Stimulated activated CD8-positive, alpha-beta memory T cell treated with anti-CD3 and anti-CD28 coated beads, Interleukin-4, amount 100 ng/mL, for 24 hours (primary cell): ENCODE data around the gene FARSA.
A peak's percentile ranks its signal among the peaks of the same experiment; 100 is the strongest.
"Not testable (repeated sequence)": the region's sequence is repeated elsewhere in the genome, so short reads cannot be mapped to it uniquely, and the experiment has no call there.

Experiments
- DNase-seq: peaks from one replicate; pipeline ENCODE4 v3.0.0-alpha.2; 2020; ENCODE audit warnings: low read depth

Gene FARSA

DNA sequence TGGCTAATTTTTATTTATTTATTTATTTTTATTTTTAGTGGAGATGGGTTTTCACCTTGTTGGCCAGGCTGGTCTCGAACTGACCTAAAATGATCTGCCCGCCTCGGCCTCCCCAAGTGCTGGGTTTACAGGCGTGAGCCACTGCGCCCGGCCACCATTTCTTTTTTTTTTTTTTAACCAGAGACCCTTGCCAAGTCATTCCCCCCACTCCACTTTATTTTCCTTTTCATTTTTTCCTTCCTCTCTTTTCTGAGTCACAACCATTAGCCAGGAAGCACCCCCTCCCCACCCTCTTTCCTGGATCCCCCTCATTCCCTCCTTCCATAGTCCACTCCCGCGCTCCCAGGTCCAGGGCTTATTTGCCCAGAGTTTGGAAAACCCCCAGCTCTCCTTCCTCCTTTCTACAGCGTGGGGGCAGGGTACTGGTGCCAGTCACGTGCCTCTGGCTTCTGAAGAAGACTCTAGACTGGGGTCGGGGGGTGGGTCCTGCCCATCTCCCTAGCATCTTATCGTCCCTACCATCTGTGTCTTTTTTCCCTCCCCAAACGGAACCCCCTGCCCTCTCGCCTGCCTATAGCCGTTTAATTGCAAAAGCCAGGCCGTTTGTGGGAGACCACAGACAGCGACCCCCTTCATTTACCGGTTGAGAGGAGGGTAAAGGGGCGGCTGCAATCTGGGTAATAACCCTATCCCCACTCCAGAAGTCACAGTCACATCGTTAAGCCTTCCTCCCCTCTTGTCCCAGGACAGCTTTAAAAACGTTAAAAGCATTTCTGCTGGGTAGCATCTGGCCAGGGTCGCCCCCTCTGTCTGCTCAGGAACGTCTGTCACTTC lies 3.8 kb upstream of the FARSA start:
- DNase-seq, result no peak

DNA sequence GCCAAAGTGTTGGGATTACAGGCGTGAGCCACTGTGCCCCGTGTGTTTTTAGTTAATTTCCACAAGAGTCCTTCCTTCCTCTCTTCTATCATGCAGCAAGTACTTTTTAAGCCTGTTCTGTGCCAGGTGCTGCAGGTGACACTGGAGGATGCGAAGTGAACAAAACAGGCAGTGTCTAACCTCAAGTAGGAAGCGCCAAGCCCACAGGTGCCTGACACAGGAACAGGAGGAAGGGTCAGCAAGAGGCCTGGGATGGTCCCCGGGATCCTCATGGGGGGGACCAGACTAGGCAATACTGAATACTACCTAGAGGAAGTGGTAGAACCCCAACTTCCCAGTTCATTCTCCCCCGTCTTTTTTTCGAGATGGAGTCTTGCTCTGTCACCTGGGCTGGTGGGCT lies 3.1 kb upstream of the FARSA start:
- no peak for DNase-seq

DNA sequence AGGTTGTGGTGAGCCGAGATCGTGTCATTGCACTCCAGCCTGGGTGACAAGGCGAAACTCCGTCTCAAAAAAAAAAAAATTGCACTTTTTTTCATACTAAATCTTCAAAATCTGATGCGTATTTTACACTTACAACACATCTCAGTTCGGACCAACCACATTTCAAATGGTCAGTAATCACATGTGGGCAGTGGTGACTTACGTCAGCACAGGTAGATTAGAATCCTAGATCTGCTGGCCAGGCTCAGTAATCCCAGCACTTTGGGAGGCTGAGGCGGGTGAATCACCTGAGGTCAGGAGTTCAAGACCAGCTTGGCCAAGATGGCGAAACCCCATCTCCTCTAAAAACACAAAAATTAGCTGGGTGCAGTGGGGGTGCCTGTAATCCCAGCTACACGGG lies 1.6 kb upstream of the FARSA start:
- no peak for DNase-seq

DNA sequence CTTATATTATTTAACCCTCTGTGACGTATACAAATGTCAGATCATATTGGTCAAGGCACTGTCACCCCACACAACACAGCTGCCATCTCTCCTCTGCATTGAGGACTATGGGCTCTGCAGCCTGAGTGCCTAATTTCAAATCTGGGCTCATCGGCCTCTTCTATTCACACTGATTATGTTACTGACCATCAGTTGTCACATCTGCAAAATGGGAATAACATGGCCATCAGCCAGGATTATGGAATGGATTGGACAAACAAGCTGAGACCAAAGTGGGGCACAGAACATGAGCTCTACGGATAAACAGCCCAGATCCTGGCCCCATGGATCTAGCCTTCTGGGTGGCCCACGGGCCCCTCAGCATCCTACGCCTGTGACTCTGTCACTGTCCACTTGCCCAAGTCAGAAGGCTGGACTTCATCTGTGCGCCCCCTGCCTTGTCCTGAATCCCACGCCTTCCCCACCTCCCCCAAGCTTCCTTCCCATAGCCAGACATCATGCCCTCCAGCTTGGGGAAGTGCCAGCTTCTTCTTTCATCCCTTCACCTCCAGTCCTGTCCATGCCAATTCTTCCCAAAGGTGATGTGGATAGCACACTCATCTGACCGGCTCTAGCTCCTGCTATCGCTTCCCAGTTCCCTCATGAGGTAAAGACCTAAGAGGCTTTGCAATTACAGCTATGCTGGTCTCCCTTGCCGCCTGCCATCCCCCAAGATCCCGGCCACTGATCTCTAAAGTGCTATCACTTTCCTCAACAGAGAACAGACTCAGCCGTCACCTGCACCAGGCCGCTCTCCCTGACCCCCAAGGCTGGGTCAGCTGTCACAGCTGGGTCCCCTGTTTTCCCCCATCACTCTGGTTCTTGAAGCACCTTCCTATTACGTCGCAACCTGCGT lies 872 bp downstream of the FARSA start:
- DNase-seq, result no peak

DNA sequence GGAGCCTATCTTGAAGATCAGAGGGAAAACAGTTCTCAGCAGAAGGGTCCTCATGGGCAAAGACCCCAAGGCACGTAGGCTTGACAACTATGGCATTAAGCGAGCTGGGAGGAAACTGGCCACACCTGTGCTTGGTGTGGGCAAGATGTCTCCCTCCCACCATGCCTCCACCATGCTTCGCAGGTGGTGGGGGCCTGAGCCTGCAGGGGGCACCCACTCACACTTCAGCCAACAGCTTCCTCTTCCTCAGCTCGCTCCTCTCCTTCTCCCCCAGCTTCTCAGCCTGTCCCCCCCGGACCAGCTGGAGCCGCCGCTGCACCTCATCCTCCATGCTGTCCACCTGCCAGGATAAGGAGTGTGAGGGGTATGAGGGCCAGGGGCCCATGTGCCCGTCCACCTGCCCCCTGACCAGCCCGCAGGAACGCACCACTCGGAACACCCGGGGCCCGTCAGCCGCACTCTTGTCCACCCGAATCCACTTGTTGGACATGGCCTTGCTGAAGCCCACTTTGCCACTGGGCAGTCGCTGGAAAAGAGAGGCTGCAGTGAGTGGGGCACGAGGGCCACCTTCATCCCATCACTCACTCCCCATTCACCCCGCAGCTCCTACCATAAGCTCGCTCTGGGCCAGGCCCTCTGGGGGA lies 3.4 kb downstream of the FARSA start:
- DNase-seq, result no peak

DNA sequence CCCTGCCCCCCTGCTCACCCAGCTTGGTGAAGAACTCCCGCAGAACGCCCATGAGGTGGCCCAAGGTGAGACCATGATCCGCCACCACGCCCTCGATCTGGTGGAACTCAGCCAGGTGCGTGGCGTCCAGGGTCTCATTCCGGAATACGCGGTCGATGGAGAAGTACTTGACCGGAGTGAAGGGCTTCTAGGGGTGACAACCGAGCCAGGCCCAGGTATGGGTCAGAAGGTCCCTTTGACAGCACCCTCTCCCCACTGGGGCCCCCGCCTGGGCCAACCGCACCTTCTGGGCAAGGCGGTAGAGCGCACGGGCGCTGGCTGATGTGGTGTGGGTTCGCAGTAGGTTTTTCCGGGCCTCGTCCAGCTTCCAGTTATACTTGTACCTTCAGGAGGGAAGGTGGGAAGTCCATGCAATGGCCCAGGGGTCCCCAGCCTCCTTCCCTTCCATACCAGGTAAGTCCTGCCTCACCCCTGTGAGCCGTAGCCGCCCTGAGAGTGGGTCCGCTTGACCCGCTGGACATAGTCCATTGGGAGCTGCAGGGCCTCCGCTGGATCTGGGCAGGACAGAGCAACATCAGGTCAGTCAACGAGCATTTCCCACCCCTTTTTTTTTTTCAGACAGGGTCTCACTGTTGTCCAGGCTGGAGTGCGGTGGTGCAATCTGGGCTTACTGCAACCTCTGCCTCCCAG lies 8.7 kb downstream of the FARSA start:
- no peak for DNase-seq

DNA sequence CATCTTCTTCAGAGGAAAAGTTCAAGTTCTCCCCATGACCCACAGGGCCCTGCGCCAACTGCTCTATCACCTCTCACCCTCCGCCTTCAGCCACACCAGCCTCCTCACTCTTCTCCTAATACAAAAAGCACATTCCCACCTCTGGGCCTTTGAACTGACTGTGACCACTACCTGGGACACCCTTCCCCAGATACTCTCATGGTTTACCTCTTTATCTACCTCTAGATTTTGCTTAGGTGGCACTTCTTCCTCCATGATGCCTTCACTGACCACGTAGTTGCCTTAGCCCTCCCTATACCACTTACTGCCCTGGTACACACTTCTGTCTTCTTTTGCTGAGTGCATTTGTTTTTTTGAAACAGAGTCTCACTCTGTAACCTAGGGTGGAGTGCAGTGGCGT lies 10.6 kb downstream of the FARSA start:
- no peak for DNase-seq

DNA sequence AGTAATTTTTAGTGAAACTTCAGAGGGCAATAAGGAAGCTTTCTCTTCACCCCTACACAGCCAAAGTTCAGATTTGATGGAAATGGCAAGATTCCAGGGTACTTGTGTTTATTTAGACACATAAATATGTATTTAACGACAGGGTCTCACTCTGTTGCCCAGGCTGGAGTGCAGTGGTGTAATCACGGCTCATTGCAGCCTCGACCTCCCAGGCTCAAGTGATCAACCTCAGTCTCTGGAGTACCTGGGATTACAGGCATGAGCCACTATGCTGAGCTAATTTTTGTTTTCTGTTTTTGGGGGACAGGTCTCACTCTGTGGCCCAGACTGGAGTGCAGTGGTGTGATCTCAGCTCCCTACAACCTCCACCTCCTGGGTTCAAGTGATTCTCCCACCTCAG lies 12.5 kb downstream of the FARSA start:
- DNase-seq, result no peak

DNA sequence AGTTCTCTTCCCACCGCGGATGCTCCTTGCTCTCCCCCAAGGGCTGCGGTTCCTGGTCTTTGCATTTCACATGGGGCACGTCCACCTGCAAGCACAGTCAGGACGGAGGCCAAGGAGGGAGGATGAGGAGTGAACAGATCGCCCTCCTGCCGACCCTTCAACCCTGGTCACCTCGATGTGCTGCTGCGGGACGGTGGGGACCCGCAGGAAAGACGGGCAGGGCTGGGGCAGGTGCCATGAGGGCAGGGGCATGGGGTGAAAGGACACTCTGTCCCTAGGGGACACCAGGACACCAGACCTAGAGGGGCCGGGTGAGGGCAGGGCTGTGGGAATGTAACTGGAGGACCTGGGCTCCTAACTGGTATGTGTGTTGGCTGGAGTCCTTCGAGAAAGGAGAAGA lies 15.3 kb downstream of the FARSA start:
- DNase-seq, result no peak

DNA sequence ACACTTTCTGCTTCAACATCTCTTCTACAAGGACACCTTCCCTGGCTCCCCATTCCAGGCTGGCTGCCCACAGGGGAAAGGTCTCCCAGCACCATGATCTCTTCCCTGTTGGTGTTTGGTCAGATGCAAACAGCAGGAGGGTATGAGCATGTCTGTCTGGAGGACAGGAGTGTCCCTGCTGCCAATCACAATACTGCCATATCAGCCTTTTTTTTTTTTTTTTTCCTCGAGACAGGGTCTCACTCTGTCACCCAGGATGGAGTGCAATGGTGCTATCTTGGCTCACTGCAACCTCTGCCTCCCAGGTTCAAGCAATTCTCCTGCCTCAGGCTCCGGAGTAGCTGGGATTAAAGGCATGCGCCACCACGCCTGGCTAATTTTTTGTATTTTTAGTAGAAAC lies 17.7 kb downstream of the FARSA start:
- not testable (repeated sequence) for DNase-seq

DNA sequence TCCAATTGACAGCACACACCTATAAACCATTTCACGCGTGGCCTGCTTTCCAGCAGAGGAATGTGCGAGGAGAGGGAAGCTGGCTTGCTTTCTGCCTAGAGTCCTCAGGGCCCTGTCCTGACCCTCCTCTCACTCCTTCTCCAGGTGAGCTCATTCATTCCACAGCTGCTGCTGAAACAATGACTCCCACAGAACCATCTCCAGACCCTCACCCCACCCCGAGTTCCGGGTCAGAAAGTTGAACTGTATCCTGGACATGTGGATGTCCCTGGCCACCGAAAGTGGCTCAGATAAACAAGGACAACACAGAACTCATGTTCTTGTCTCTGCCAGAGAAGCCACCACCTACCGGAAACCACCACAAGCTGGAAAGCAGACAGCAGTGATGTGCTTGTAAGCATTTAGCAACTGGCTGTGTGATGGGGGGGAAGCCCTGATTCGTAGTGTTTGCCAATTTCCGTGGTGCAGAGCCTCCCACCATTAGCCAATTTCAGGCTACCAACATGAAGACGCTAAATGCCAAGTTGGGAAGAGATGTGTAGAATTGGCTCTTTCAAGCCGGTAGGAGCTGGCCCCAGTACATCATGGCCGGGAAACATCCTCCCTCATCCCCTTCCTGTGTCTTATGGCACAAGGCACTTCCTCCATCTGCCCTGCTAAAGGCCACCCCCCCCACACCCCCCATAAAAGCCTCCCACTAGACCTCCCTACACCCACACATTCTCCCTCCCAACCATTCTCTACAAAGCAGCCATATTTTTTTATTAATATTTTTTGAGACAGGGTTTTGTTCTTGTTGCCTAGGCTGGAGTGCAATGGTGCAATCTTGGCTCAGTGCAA lies 19.4 kb downstream of the FARSA start:
- no peak for DNase-seq

DNA sequence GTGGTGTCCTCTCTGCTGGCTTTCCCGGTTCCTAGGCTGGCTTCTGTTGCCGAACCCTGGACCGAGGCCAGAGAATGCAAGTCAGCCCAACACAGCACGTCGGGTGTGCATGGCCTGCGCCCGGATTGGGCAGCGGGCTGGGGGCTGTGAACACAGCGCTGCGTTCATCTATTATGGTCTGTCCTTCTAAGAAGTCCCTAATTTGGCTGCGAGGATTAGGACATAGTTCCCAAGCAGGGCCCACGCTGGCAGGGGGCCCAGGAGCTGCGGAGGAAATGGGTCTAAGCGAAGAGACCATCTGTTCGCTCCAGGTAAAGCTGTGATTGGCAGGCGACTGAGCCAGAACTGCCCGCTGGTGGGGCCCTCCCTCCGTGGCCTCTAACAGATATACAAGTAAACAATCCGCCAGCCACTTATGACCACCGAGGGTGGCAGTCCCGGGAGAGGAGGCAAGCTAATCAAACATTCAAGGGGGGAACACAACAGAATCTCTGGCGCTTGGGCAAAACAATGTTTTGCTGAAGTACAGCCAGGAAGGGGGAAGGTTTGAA lies 20.4 kb downstream of the FARSA start:
- DNase-seq, result no peak

DNA sequence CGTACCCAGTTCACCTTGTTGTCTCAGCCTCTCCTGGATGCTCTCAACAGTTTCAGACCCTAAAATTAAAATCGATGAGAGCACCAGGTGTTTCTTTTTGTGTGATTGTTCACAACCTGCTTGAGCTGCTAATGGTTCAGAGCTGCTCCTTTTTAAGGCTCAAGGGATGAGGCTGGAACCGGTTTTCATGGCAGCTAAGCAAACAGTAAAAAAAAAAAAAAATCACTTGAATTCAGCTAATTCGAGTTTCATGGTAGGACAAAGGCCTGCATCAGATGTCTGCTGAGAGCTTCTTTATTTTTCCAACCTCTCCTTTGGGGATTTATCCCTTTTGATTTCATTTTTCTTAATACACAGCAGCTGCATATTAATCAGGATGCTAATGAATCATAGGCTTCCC lies 20.9 kb downstream of the FARSA start:
- no peak for DNase-seq

DNA sequence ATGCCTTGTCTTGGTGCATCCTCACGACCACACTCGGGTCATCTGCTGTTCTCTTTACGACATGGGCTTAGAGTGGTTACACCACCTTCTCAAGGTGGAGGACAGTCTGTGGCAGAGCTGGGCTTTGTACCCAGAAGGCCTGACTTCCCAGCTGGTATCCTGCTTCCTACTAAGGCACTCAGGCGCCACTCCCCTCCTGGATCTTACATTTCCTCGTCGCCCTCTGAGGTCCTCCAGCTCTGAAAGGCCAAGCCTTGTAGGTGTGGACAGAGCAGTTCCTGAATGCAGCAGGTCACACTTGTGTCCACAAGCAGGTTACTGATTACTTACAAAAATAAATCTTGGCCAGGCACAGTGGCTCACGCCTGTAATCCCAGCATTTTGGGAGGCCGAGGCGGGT lies 26.3 kb downstream of the FARSA start:
- no peak for DNase-seq

DNA sequence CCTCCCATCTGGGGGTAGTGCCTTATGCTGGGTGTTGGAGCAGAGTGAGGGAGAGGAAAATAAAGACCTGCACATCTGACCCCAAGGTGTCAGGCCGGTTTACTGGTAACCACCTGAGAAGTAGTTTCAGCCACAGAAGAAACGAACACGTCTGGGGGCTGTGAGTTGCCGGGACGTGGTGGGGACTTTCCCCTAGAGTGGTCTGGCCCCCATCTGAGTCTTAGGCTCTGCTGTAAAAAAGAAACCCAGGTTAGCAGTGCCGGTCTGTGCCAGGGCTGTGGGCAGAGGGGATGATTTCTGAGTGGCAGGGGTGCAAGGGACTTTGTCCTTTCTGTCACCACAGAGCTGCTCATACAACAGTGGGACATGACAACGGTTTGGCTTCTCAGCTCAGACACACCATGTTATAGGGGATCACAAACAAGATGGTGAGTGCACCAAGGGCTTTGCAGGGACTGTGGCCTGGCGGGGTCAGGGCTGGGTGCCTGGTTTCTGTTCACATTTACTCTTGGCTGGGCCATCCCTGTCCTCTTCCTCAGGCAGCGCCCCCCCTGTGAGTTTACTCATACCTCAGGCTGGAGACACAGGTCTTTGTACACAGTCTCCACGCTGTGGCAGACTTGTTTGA lies 33.5 kb downstream of the FARSA start:
- no peak for DNase-seq

DNA sequence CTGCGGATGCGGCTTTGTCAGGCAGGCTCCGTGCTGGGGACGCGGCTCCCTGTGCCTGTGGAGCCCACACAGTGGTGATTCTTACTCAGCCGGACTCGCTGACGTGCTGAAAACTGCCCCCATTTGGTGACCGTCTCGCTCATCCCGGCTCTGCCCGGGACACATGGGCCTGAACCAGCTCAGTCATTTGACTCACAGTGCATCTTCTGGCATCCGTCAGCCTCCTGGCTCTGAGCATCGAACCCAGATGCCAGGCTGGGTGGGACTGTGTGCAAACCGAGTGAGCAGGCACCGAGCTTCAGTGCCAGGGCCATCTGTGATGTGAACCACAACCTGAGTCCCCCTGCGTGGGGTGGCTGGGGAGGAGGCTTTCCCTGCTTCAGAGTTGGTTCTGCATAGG lies 37.1 kb downstream of the FARSA start:
- DNase-seq, result no peak

DNA sequence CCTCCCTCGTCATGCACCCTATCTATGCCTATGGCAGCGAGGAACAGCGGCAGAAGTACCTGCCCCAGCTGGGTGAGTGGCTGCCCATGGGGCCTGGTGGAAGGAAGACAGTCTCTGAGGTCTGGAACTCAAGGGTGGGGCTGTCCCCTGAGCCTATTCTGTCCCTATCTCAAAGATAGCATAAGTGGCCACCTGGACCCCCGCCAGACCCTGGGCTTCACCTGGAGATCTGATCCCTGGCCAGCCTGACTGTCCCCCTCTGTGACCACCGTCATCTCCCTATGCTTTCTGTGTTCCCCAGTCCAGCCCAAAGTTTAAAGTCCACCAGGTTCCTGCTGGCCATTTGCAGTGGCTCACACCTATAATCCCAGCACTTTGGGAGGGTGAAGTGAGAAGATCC lies 39.9 kb downstream of the FARSA start:
- no peak for DNase-seq

DNA sequence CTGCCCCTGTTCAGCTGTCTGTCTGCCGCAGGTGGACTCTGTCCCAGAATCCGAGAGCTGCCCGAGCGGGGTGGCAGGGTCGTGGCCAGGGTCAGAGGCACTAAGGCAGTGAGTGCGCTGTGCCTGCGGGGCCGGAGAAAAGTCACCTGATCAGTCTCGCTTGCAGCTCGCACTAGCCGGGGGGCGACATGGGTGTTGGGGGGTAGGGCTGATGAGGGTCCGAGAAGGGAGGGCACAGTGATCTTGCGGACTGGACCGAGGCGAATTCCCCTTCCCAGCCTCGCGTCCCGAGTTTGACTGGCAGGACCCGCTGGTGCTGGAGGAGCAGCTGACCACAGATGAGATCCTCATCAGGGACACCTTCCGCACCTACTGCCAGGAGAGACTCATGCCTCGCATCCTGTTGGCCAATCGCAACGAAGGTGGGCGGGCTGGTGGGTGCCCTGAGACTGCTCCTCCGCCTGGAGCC lies 41.9 kb downstream of the FARSA start:
- no peak for DNase-seq

DNA sequence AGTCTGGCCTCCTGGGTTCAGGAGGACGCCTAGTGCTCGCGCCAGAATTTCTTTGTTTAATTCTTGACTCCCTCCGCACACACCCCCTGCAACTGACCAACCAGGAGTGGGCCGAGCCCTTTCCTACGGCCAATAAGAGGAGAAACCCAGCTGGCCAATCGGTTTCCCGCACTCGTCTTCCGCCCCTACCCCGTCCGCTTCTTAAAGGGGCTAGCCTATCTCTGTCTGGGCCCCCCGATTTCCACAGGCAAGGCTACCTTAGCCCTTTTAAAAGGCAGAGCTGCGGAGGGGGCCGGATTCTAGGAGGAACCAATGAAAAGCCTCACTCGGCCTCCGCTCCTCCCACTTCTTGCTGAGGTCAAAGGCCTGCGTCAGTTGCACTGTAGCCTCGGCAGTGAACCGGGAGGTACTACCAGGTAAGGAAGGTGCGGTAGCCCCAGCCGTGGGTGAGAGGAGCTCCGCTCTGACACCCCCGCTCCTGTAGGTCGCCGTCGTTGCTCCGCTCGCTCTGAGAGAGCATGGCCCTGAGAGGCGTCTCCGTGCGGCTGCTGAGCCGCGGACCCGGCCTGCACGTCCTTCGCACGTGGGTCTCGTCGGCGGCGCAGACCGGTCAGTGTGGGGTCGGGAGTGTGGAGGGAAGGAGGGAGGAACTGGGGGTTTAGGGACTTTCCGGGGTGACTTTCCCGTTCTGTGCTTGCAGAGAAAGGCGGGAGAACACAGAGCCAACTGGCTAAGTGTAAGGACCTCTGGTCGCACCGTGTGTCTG lies 42.5 kb downstream of the FARSA start, which contains the start of gene GCDH:
TSS of gene GCDH (plus strand) at position 374 of the 766 bp plus-strand sequence. CDS start at position 519, 145 bp downstream.
- DNase-seq, result peak; percentile 94
